Epithelial cell of proximal tubule (primary cell): Measurements from ENCODE around the gene SLC2A13. TPM values are rescaled to one million over a fixed set of nuclear protein-coding genes. Genes with fewer than 3 reads are reported as not detected.

Experiments
- DNase-seq: peaks from one replicate; pipeline ENCODE4 v3.0.0-alpha.2; 2011; ENCODE audit warnings: low read depth
- H3K4me3 ChIP-seq: 2 replicates; pipeline ENCODE4 v1.5.1; 2011; ENCODE audit warnings: low read depth, mild to moderate bottlenecking, low read length
- CTCF ChIP-seq: conservative IDR thresholded peaks from 2 replicates; pipeline ENCODE4 v1.5.1; 2012; ENCODE audit warnings: low read depth, mild to moderate bottlenecking, low read length
- total RNA-seq: library from RNA; depleted of rRNA; stranded (reverse); fragments of >200 nt; gene quantifications from 2 replicates; pipeline ENCODE4 v1.2.3, GENCODE V29; 2015

Gene SLC2A13
- total RNA-seq, 1 donor from 2014 or later: 4.6 TPM

GRCh38 chr12:39830852-39831520 is 274.9 kb downstream of the SLC2A13 start:
- H3K4me3 ChIP-seq: no peak overlapping the region
- DNase-seq: no peak
- TF ChIP-seq CTCF: no peak

GRCh38 chr12:39830171-39830570 is 275.7 kb downstream of the SLC2A13 start:
- H3K4me3 ChIP-seq: no peak overlapping the region
- no peak for TF ChIP-seq CTCF
- no peak for DNase-seq

- H3K4me3 ChIP-seq: no peak overlapping the region
- no peak for DNase-seq
- TF ChIP-seq CTCF: peak; percentile 13
These were observed 281.2 kb downstream of the SLC2A13 start for GRCh38 chr12:39824505-39825212.

- TF ChIP-seq CTCF: no peak
- DNase-seq: no peak
- H3K4me3 ChIP-seq: no peak overlapping the region
These were observed 289.2 kb downstream of the SLC2A13 start for GRCh38 chr12:39816671-39817185.

GRCh38 chr12:39815746-39816145 is 290.1 kb downstream of the SLC2A13 start:
- TF ChIP-seq CTCF: no peak
- DNase-seq: no peak
- no peak overlapping the region for H3K4me3 ChIP-seq

GRCh38 chr12:39814626-39815025 is 291.3 kb downstream of the SLC2A13 start:
- no peak for TF ChIP-seq CTCF
- DNase-seq: no peak
- no peak overlapping the region for H3K4me3 ChIP-seq
